Right atrium auricular region (tissue), 2 donors: ENCODE measurements around the gene DYNC1I1. TPM values are rescaled to one million over a fixed set of nuclear protein-coding genes. Genes with fewer than 3 reads are reported as not detected.

Source experiments
- DNase-seq: peaks from one replicate; pipeline ENCODE4 v3.0.0-alpha.2; 2019; ENCODE audit warnings: low spot score
- H3K27ac ChIP-seq, 2 donors: fragments of 200-600 bp; sonication (generic); 1 replicate in 1 of 2; 2 replicates in 1 of 2; pipeline ENCODE4 v1.5.1; 2016 to 2019
- H3K27me3 ChIP-seq, 2 donors: fragments of 200-600 bp; sonication (generic); one replicate each; pipeline versions ENCODE4 v1.5.1 to v1.6.0; 2017 to 2019
- H3K36me3 ChIP-seq: fragments of 200-600 bp; sonication (generic); one replicate; pipeline ENCODE4 v1.5.1; 2016
- H3K4me1 ChIP-seq, 2 donors: fragments of 200-600 bp; sonication (generic); one replicate each; pipeline versions ENCODE4 v1.5.1 to v1.6.0; 2017 to 2019
- H3K4me3 ChIP-seq, 2 donors: fragments of 200-600 bp; sonication (generic); 1 replicate in 1 of 2; 2 replicates in 1 of 2; pipeline ENCODE4 v1.5.1; 2017 to 2019; ENCODE audit warnings: mild to moderate bottlenecking in 1 of 2, moderate library complexity in 1 of 2
- H3K9me3 ChIP-seq, 2 donors: fragments of 200-600 bp; sonication (generic); one replicate each; pipeline ENCODE4 v1.5.1; 2019
- CTCF ChIP-seq, 2 donors: fragments of 200-600 bp; sonication (generic); IDR thresholded peaks; one replicate each; pipeline ENCODE4 v1.5.1; 2019; ENCODE audit warnings: antibody characterized with exemption in 2 of 2
- total RNA-seq, 2 donors: library from RNA; depleted of rRNA; stranded (reverse); fragments of >200 nt; gene quantifications; one replicate each; pipeline ENCODE4 v1.1.0, GENCODE V29; 2016

DYNC1I1 gene
- total RNA-seq, 2 donors from 2014 or later = 14.1 to 41.3 TPM

- Histone ChIP-seq H3K36me3 (no peaks in the 10 kb centered on the region), H3K9me3 (no peaks in the 10 kb centered on the region), H3K4me3 (no peak overlapping the region), H3K27me3 (no peaks in the 10 kb centered on the region), H3K27ac (no peak overlapping the region), H3K4me1 (no peaks in the 10 kb centered on the region)
- no peak for TF ChIP-seq CTCF (IDR thresholded peaks at IDR 0.05)
- DNase-seq = no peak
Measured at GRCh38 chr7:96085953-96086352, 313.6 kb downstream of the DYNC1I1 start.

GRCh38 chr7:96088579-96088978 lies 316.2 kb downstream of the DYNC1I1 start:
- Histone ChIP-seq H3K36me3 (no peaks in the 10 kb centered on the region), H3K27ac (no peak overlapping the region), H3K4me1 (no peaks in the 10 kb centered on the region), H3K27me3 (no peaks in the 10 kb centered on the region), H3K9me3 (no peaks in the 10 kb centered on the region), H3K4me3 (no peak overlapping the region)
- no peak for TF ChIP-seq CTCF (IDR thresholded peaks at IDR 0.05)
- no peak for DNase-seq

GRCh38 chr7:96089511-96089910 lies 317.2 kb downstream of the DYNC1I1 start:
- TF ChIP-seq CTCF (IDR thresholded peaks at IDR 0.05) = no peak
- no peak for DNase-seq
- no peaks in the 10 kb centered on the region for H3K4me1 ChIP-seq
- H3K9me3 ChIP-seq = no peaks in the 10 kb centered on the region
- H3K27ac ChIP-seq = no peak overlapping the region
- no peaks in the 10 kb centered on the region for H3K36me3 ChIP-seq
- H3K27me3 ChIP-seq = no peaks in the 10 kb centered on the region
- H3K4me3 ChIP-seq = no peak overlapping the region

- Histone ChIP-seq H3K27ac (no peak overlapping the region), H3K4me3 (no peak overlapping the region), H3K36me3 (no peaks in the 10 kb centered on the region), H3K9me3 (no peaks in the 10 kb centered on the region), H3K27me3 (no peaks in the 10 kb centered on the region), H3K4me1 (no peaks in the 10 kb centered on the region)
- DNase-seq = no peak
- no peak for TF ChIP-seq CTCF (IDR thresholded peaks at IDR 0.05)
Measured at GRCh38 chr7:96090756-96091155, 318.4 kb downstream of the DYNC1I1 start.

GRCh38 chr7:96093435-96093834 lies 321.1 kb downstream of the DYNC1I1 start:
- no peak overlapping the region for H3K27ac ChIP-seq
- no peak for TF ChIP-seq CTCF (IDR thresholded peaks at IDR 0.05)
- H3K4me3 ChIP-seq = no peak overlapping the region
- H3K9me3 ChIP-seq = no peaks in the 10 kb centered on the region
- DNase-seq = no peak
- H3K27me3 ChIP-seq = no peaks in the 10 kb centered on the region
- H3K36me3 ChIP-seq = no peaks in the 10 kb centered on the region
- H3K4me1 ChIP-seq = no peaks in the 10 kb centered on the region

- Histone ChIP-seq H3K4me1 (no peaks in the 10 kb centered on the region), H3K4me3 (no peak overlapping the region), H3K27me3 (no peaks in the 10 kb centered on the region), H3K9me3 (peaks cover 0 to 6% of the 10 kb centered on the region in 2 donors), H3K27ac (no peak overlapping the region), H3K36me3 (no peaks in the 10 kb centered on the region)
- no peak for TF ChIP-seq CTCF (IDR thresholded peaks at IDR 0.05)
- no peak for DNase-seq
Measured at GRCh38 chr7:96097835-96098234, 325.5 kb downstream of the DYNC1I1 start.
